ENCODE measurements around the gene TDRD12.

GRCh38 chr19:32873247-32873959 is 153.8 kb downstream of the TDRD12 start:
- TF ChIP-seq CTCF (IDR thresholded peaks at IDR 0.05) (no peak), ZFX (IDR thresholded peaks at IDR 0.05; ENCODE audit: borderline replicate concordance) (no peak)
